Right lobe of liver (tissue), 4 donors: ENCODE measurements around the gene KRTAP26-1.

Experiments used
- POLR2A ChIP-seq: fragments of 450-650 bp; IDR thresholded peaks from one replicate; pipeline ENCODE4 v1.6.1; 2017; ENCODE audit warnings: antibody characterized with exemption, mild to moderate bottlenecking
- TF ChIP-seq, protein P1 (sequence below), 4 donors: fragments of 200-600 bp in 3 of 4; fragments of 450-650 bp in 1 of 4; IDR thresholded peaks; one replicate each; pipeline versions ENCODE4 v1.5.1 to v1.8.0; 2016 to 2022; ENCODE audit warnings: antibody characterized with exemption in 4 of 4, mild to moderate bottlenecking in 2 of 4
- donor health status: DM: no; HTN: no; CAD: no.
- donor health status: DM: no; HTN: no; CAD: no.
- donor health status: DM: no; HTN: yes; CAD: no.

DNA sequence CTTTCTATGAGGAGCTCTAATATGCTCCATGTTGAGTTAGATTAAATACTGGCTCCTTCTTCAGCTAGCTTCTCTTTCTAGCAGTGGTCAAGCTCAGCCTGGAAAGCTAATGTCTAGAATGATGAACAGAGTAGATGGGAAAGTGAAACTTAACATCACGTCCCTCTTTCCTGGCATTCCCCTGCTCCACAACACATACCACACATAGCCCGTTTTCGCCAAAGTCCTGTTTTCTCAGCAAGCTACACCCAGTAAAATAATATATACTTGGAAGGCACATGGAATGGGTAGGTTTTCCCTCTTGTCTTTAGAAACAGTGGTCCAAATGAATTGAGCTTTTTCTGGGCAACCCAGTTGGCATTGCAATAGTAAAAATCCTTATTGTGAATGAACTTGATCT lies 13.6 kb upstream of the KRTAP26-1 start:
- TF ChIP-seq, protein P1, sequence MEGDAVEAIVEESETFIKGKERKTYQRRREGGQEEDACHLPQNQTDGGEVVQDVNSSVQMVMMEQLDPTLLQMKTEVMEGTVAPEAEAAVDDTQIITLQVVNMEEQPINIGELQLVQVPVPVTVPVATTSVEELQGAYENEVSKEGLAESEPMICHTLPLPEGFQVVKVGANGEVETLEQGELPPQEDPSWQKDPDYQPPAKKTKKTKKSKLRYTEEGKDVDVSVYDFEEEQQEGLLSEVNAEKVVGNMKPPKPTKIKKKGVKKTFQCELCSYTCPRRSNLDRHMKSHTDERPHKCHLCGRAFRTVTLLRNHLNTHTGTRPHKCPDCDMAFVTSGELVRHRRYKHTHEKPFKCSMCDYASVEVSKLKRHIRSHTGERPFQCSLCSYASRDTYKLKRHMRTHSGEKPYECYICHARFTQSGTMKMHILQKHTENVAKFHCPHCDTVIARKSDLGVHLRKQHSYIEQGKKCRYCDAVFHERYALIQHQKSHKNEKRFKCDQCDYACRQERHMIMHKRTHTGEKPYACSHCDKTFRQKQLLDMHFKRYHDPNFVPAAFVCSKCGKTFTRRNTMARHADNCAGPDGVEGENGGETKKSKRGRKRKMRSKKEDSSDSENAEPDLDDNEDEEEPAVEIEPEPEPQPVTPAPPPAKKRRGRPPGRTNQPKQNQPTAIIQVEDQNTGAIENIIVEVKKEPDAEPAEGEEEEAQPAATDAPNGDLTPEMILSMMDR (IDR thresholded peaks at IDR 0.05), result no peak
- TF ChIP-seq POLR2A, result no peak
